GM12873 (cell line): Measurements from ENCODE around the gene POU2AF1.

Experiments used
- CTCF ChIP-seq: IDR thresholded peaks from 2 replicates; pipeline ENCODE4 v1.5.1; 2012; ENCODE audit warnings: low read depth, mild to moderate bottlenecking, moderate library complexity, low read length, control low read depth; ENCODE audit not compliant: insufficient read depth; ENCODE audit errors: missing control alignments

The POU2AF1 gene

DNA sequence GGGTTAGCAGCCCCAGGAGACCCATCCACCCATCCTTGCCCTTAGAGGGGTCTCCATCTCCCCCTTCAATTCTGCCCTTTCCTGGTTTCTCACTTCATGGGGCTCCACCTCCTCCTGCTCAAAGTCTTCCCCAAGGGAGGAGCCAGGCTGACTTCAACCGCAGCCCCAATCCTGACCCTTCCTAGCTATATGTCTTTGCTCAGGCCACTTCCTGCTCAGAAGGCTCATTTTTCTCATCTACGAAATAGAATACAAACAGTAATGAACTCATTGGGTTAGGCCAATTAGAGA lies 24.5 kb downstream of the POU2AF1 start:
- no peak for TF ChIP-seq CTCF

GRCh38 chr11:111353776-111354600 lies 25.1 kb downstream of the POU2AF1 start:
- TF ChIP-seq CTCF = no peak

DNA sequence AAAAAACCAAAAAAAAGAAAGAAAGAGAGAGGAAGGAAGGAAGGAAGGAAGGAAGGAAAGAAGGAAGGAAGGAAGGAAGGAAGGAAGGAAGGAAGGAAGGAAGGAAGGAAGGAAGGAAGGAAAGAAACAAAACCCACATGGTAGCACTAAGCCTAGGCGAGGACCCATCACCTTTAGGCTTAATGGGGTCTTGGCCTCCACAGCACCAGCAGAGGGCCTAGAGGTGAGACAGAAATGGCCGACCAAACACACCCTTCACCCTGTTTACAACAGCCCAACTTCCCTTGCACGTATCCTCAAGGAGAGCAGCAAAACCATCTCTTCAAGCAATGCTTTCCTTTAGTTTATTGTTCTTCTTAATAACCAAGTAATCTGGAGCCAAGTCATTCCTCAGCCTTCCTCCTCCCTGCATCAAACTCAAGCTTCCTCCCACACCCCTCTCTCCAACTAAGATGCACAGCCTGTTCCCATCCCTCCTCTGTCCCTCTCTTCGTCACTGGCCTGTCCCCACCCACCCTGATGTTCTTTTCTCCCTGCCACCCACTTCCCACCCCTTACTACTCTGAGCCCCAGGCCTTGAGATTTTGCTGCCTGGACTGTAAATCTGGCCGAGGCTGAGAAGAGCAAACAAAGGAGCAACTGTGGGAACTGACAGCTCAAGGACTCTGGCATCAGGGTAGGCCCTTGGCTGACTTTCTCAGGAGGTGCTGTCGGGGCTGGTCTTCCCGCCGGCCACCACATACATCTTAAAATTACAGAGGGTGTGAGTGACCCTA lies 26.0 kb downstream of the POU2AF1 start:
- peak; percentile 31 for TF ChIP-seq CTCF

- no peak for TF ChIP-seq CTCF
These were observed 26.8 kb downstream of the POU2AF1 start for GRCh38 chr11:111352231-111352746.

GRCh38 chr11:111351374-111352055 lies 27.6 kb downstream of the POU2AF1 start:
- TF ChIP-seq CTCF = no peak

DNA sequence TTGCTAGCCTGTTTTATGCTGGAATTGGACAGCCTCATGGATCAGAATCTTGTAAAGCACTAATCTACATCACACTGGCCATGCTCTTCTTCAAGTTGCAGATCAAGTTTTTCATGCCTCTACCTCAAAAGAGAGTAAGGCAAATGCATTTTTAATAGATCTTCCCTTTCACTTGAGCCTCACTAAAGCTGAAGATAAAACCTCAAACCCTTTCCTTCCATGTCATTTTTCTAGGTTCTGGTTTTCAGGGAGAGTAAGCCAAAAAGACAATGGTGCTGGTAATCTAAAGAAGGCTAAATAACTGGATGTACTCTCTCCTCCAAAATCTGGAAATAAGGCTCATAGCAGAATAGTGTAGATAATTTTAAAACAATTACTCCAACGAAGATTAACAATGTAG lies 28.3 kb downstream of the POU2AF1 start:
- no peak for TF ChIP-seq CTCF

DNA sequence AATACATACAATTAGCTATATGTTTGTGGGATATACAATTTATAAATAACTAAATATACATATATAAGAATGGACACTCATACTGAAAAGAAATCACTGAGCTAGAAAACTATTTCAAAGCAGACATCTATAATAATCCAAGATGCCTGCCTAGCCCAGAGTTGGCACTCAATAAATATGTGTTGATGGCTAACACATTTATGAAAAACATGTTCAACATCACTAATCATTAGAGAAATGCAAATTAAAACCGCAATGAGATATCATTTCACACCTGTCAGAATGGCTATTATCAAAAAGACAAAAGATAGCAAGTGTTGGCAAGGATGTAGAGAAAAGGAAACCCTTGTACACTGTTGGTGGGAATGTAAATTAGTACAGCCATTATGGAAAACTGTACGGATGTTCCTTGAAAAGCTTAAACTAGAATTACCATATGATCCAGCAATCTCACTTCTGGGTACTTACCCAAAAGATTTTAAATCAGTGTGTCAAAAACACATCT lies 29.8 kb downstream of the POU2AF1 start:
- TF ChIP-seq CTCF = no peak
